Trophoblast cell (in vitro differentiated cells and primary cell): ENCODE results near the gene MPND.

Experiments
- DNase-seq, 2 donors: peaks; one replicate each; pipeline ENCODE4 v3.0.0-alpha.2; 2016
- H2AFZ ChIP-seq: 2 replicates; pipeline ENCODE4 v1.6.1; 2013; ENCODE audit warnings: low read length, moderate library complexity, mild to moderate bottlenecking; ENCODE audit not compliant: insufficient read depth, poor library complexity
- H2AK5ac ChIP-seq: 2 replicates; pipeline ENCODE4 v1.6.1; 2013; ENCODE audit warnings: mild to moderate bottlenecking, low read length
- H2BK120ac ChIP-seq: 2 replicates; pipeline ENCODE4 v1.6.1; 2013; ENCODE audit warnings: low read length, mild to moderate bottlenecking, moderate library complexity; ENCODE audit not compliant: insufficient read depth, poor library complexity
- H2BK12ac ChIP-seq: 2 replicates; pipeline ENCODE4 v1.6.1; 2013; ENCODE audit warnings: mild to moderate bottlenecking, low read length, moderate library complexity
- H2BK5ac ChIP-seq: 2 replicates; pipeline ENCODE4 v1.6.1; 2013; ENCODE audit warnings: low read length, low read depth, moderate library complexity, mild to moderate bottlenecking; ENCODE audit not compliant: poor library complexity
- H3K14ac ChIP-seq: 2 replicates; pipeline ENCODE4 v1.6.1; 2013; ENCODE audit warnings: mild to moderate bottlenecking, low read length
- H3K18ac ChIP-seq: 2 replicates; pipeline ENCODE4 v1.6.1; 2013; ENCODE audit warnings: mild to moderate bottlenecking, low read length
- H3K23ac ChIP-seq: 2 replicates; pipeline ENCODE4 v1.6.1; 2013; ENCODE audit warnings: low read length
- H3K27ac ChIP-seq: 2 replicates; pipeline ENCODE4 v1.5.1; 2013; ENCODE audit warnings: low read depth, mild to moderate bottlenecking, inconsistent platforms, low read length, moderate library complexity
- H3K27me3 ChIP-seq: 2 replicates; pipeline ENCODE4 v1.6.1; 2013; ENCODE audit warnings: inconsistent platforms, mild to moderate bottlenecking, low read length, moderate library complexity; ENCODE audit not compliant: insufficient read depth
- H3K36me3 ChIP-seq, 2 experiments: 1 replicate in 1 of 2; 2 replicates in 1 of 2; pipeline ENCODE4 v1.6.1; 2013; ENCODE audit warnings: low read length in 2 of 2, mild to moderate bottlenecking in 2 of 2, moderate library complexity in 1 of 2; ENCODE audit not compliant: insufficient read depth in 2 of 2, control insufficient read depth in 1 of 2
- H3K4ac ChIP-seq: 2 replicates; pipeline ENCODE4 v1.6.1; 2013; ENCODE audit warnings: low read depth, mild to moderate bottlenecking, low read length, moderate library complexity
- H3K4me1 ChIP-seq, 2 experiments: 1 replicate in 1 of 2; 2 replicates in 1 of 2; pipeline ENCODE4 v1.6.1; 2013; ENCODE audit warnings: low read length in 2 of 2, mild to moderate bottlenecking in 2 of 2, moderate library complexity in 1 of 2; ENCODE audit not compliant: insufficient read depth in 2 of 2, control insufficient read depth in 1 of 2
- H3K4me2 ChIP-seq: 2 replicates; pipeline ENCODE4 v1.6.1; 2013; ENCODE audit warnings: inconsistent platforms, mild to moderate bottlenecking, low read length, moderate library complexity
- H3K4me3 ChIP-seq: 2 replicates; pipeline ENCODE4 v1.5.1; 2013; ENCODE audit warnings: mild to moderate bottlenecking, low read depth, low read length, inconsistent platforms
- H3K79me1 ChIP-seq: one replicate; pipeline ENCODE4 v1.6.1; 2013; ENCODE audit warnings: low read length
- H3K79me2 ChIP-seq: 2 replicates; pipeline ENCODE4 v1.6.1; 2013; ENCODE audit warnings: low read length, mild to moderate bottlenecking; ENCODE audit not compliant: control insufficient read depth, insufficient read depth, poor library complexity
- H3K9ac ChIP-seq: 2 replicates; pipeline ENCODE4 v1.6.1; 2013; ENCODE audit warnings: mild to moderate bottlenecking, low read length
- H3K9me3 ChIP-seq: 2 replicates; pipeline ENCODE4 v1.6.1; 2013; ENCODE audit warnings: low read depth, mild to moderate bottlenecking, control low read depth, inconsistent platforms, low read length; ENCODE audit not compliant: insufficient read depth
- H4K12ac ChIP-seq: 2 replicates; pipeline ENCODE4 v1.6.1; 2013; ENCODE audit warnings: low read depth, mild to moderate bottlenecking, low read length, moderate library complexity
- H4K8ac ChIP-seq: 2 replicates; pipeline ENCODE4 v1.6.1; 2013; ENCODE audit warnings: low read depth, mild to moderate bottlenecking, low read length, moderate library complexity
- H4K91ac ChIP-seq: one replicate; pipeline ENCODE4 v1.6.1; 2013; ENCODE audit warnings: low read depth, mild to moderate bottlenecking, low read length, moderate library complexity
- WGBS: extraction: QIAGEN DNeasy Blood & Tissue Kit; methylation state at CpG from one replicate; pipeline ENCODE4 v1.1.7; 2013; ENCODE audit warnings: missing lambda C conversion rate; ENCODE audit not compliant: insufficient read length, insufficient coverage; ENCODE audit errors: extremely low coverage; 5-methylcytosine and 5-hydroxymethylcytosine counted together

MPND gene

DNA sequence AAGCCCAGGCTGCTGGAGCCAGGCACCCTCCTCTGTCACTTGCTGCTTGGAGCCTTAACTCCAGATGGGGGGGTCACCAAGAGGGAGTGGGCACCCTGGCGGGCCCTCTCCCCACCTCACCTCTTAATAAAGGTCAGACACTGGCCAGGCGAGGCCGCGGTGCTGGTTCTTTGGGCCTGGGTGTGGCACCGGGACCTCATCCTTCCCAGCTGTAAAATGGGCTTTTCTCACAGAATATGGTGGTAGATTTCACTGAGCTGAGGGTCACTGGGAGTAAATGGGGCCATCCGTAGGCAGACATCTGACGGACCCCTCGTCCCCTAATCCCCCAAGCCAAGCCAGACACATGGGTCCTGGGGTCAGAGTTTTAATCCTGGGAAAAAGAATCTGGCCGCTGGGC, 19.7 kb upstream of the MPND start:
- Histone ChIP-seq H3K4me3 (no peak overlapping the region), H3K27me3 (no peaks in the 10 kb centered on the region), H4K8ac (no peak overlapping the region), H3K4ac (no peak overlapping the region), H3K4me1 (peaks cover 12 to 15% of the 10 kb centered on the region in 2 experiments), H3K27ac (no peak overlapping the region), H3K4me2 (no peak overlapping the region), H3K79me2 (no peaks in the 10 kb centered on the region), H2BK5ac (no peak overlapping the region), H3K14ac (no peak overlapping the region), H2BK12ac (no peak overlapping the region), H3K9ac (no peak overlapping the region), H2AFZ (no peak overlapping the region), H3K23ac (no peak overlapping the region), H3K18ac (no peak overlapping the region), H4K91ac (no peak overlapping the region), H2AK5ac (no peak overlapping the region), H3K9me3 (peaks cover 19% of the 10 kb centered on the region), H2BK120ac (no peak overlapping the region), H3K79me1 (no peaks in the 10 kb centered on the region), H4K12ac (no peak overlapping the region), H3K36me3 (peaks cover 2 to 9% of the 10 kb centered on the region in 2 experiments)
- no peak for DNase-seq
- WGBS: no CpG with 5 or more reads among the region's 9 CpGs

DNA sequence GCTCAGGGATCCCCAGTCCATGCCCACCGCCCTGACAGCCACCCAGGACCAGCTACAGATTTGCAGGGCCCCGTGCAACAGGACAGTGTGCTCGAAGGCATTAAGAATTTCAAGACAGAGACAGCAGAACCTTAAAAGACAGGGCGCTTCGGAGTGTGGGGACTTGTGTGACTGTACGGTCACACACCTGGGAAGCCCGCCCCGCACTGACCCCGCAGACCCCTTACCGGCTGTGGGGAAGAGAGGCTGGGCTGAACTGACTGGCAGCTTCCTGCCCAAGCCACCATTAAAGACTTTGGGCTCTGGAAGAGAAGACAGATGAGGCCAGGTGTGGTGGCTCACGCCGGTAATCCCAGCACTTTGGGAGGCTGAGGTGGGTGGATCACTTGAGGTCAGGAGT, 19.1 kb upstream of the MPND start:
- no peak overlapping the region for H3K27ac ChIP-seq
- WGBS: no CpG with 5 or more reads among the region's 12 CpGs
- H3K36me3 ChIP-seq: peaks cover 2 to 9% of the 10 kb centered on the region in 2 experiments
- no peak overlapping the region for H3K14ac ChIP-seq
- H3K79me2 ChIP-seq: no peaks in the 10 kb centered on the region
- no peak overlapping the region for H3K4ac ChIP-seq
- H4K91ac ChIP-seq: no peak overlapping the region
- no peak overlapping the region for H2BK12ac ChIP-seq
- no peak overlapping the region for H2AK5ac ChIP-seq
- no peak overlapping the region for H3K9ac ChIP-seq
- DNase-seq: no peak
- H3K4me1 ChIP-seq: peaks cover 13 to 15% of the 10 kb centered on the region in 2 experiments
- H3K23ac ChIP-seq: no peak overlapping the region
- H2AFZ ChIP-seq: no peak overlapping the region
- H3K18ac ChIP-seq: no peak overlapping the region
- no peak overlapping the region for H2BK5ac ChIP-seq
- H3K4me3 ChIP-seq: no peak overlapping the region
- H3K4me2 ChIP-seq: no peak overlapping the region
- H4K8ac ChIP-seq: no peak overlapping the region
- H2BK120ac ChIP-seq: no peak overlapping the region
- peaks cover 19% of the 10 kb centered on the region for H3K9me3 ChIP-seq
- H4K12ac ChIP-seq: no peak overlapping the region
- H3K79me1 ChIP-seq: no peaks in the 10 kb centered on the region
- H3K27me3 ChIP-seq: no peaks in the 10 kb centered on the region

DNA sequence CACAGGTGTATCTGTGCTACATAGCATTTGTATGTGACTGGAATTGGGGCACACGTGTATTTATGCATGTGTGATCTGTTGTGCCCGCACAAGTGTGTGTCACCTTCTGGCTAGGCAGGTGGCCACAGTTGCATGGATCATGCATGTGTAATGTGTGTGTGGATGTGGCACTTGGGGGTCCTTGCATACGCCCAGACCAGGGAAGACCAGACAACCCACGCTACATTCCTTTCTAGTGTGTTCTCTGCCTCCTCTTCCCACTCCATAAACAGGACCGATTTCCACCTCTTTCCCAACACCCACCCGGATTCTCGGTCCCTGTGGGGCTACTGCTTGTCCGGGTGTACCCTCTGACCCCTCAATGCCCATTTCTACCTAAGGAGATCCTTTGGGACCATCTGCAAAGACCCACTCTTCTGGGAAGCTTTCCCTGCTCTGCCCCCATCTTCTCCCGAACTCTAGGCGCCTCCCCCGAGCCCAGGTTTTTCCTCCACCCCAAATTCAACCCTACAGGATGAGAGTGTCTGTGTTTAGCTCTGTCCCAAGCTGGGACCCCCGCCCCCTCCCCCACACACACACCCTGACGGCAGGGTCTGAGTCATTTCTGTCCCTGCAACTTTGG, 17.0 kb upstream of the MPND start:
- Histone ChIP-seq H4K8ac (no peak overlapping the region), H3K4me3 (no peak overlapping the region), H2BK12ac (no peak overlapping the region), H2AK5ac (no peak overlapping the region), H3K4me2 (peak overlapping the region; percentile 49), H3K9ac (no peak overlapping the region), H2BK120ac (no peak overlapping the region), H3K23ac (no peak overlapping the region), H3K36me3 (peaks cover 2 to 9% of the 10 kb centered on the region in 2 experiments), H3K4me1 (peaks cover 13 to 15% of the 10 kb centered on the region in 2 experiments), H3K27me3 (no peaks in the 10 kb centered on the region), H3K18ac (no peak overlapping the region), H2BK5ac (no peak overlapping the region), H2AFZ (no peak overlapping the region), H4K91ac (no peak overlapping the region), H3K79me2 (no peaks in the 10 kb centered on the region), H3K9me3 (peaks cover 14% of the 10 kb centered on the region), H3K27ac (no peak overlapping the region), H3K4ac (no peak overlapping the region), H3K14ac (no peak overlapping the region), H3K79me1 (no peaks in the 10 kb centered on the region), H4K12ac (no peak overlapping the region)
- DNase-seq: no peak
- no CpG with 5 or more reads among the region's 13 CpGs for WGBS

DNA sequence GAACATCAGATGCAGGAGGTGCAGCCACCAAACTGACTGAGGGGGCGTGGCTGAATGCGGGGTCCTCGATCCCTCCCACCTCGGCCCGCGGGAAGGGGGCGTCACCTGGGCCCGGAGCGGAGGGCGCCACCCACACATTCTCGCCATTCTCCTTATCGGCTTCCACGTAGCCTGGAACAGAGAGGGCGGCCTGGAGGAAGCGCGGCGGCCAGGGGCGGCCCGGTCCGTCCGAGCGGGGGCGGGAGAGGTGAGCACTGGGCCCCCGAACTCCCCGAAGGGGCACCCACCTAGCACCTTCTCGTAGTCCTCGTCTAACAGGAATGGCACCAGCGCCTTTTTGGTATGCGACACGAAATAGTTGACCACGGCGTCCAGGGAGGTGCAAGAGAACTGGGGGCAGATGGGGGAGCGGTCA, 16.5 kb upstream of the MPND start:
- DNase-seq: no peak

More for the DNA sequence above, 16.5 kb upstream of the MPND start:
- no peaks in the 10 kb centered on the region for H3K79me2 ChIP-seq
- H3K23ac ChIP-seq: no peak overlapping the region
- H2BK12ac ChIP-seq: no peak overlapping the region
- peaks cover 13 to 15% of the 10 kb centered on the region in 2 experiments for H3K4me1 ChIP-seq
- peak overlapping the region; percentile 49 for H3K4me2 ChIP-seq
- no peak overlapping the region for H2BK5ac ChIP-seq
- H2AFZ ChIP-seq: no peak overlapping the region
- H4K8ac ChIP-seq: no peak overlapping the region
- no peaks in the 10 kb centered on the region for H3K27me3 ChIP-seq
- H3K79me1 ChIP-seq: no peaks in the 10 kb centered on the region
- no peak overlapping the region for H3K18ac ChIP-seq
- H2AK5ac ChIP-seq: no peak overlapping the region
- H3K9me3 ChIP-seq: peaks cover 14% of the 10 kb centered on the region
- H3K36me3 ChIP-seq: peaks cover 2 to 9% of the 10 kb centered on the region in 2 experiments
- no peak overlapping the region for H4K91ac ChIP-seq
- no peak overlapping the region for H3K14ac ChIP-seq
- H3K9ac ChIP-seq: no peak overlapping the region
- no peak overlapping the region for H3K4ac ChIP-seq
- no peak overlapping the region for H3K27ac ChIP-seq
- no peak overlapping the region for H2BK120ac ChIP-seq
- no peak overlapping the region for H4K12ac ChIP-seq
- no CpG with 5 or more reads among the region's 33 CpGs for WGBS
- H3K4me3 ChIP-seq: peak overlapping the region; percentile 31
